Neural progenitor cell (in vitro differentiated cells): ENCODE results near the gene CTIF. TPM values are rescaled to one million over a fixed set of nuclear protein-coding genes. Genes with fewer than 3 reads are reported as not detected.

Experiments used
- DNase-seq: peaks from one replicate; pipeline ENCODE4 v3.0.0-alpha.2; 2016; ENCODE audit warnings: low spot score
- H2AFZ ChIP-seq: fragments of 200-600 bp; sonication (generic); replicated peaks from 2 replicates; pipeline ENCODE4 v1.6.1; 2016; ENCODE audit warnings: antibody characterized with exemption
- H3F3A ChIP-seq: fragments of 200-600 bp; sonication (generic); 2 replicates; pipeline ENCODE4 v1.6.1; 2016; ENCODE audit warnings: antibody characterized with exemption, low read depth
- H3K27ac ChIP-seq: fragments of 200-600 bp; sonication (generic); 2 replicates; pipeline ENCODE4 v1.5.1; 2016; ENCODE audit warnings: mild to moderate bottlenecking
- H3K27me3 ChIP-seq: fragments of 200-600 bp; sonication (generic); 2 replicates; pipeline ENCODE4 v1.6.1; 2016; ENCODE audit warnings: mild to moderate bottlenecking, moderate library complexity
- H3K36me3 ChIP-seq: fragments of 200-600 bp; sonication (generic); 2 replicates; pipeline ENCODE4 v1.5.1; 2016
- H3K4me1 ChIP-seq: fragments of 200-600 bp; sonication (generic); 2 replicates; pipeline ENCODE4 v1.6.1; 2016; ENCODE audit warnings: mixed run types
- H3K4me2 ChIP-seq: fragments of 200-600 bp; sonication (generic); 2 replicates; pipeline ENCODE4 v1.6.1; 2016
- H3K4me3 ChIP-seq: fragments of 200-600 bp; sonication (generic); 2 replicates; pipeline ENCODE4 v1.5.1; 2016
- H3K79me2 ChIP-seq: fragments of 200-600 bp; sonication (generic); 2 replicates; pipeline ENCODE4 v1.6.1; 2016; ENCODE audit warnings: low read depth
- H3K9ac ChIP-seq: fragments of 200-600 bp; sonication (generic); 2 replicates; pipeline ENCODE4 v1.6.1; 2016
- H3K9me3 ChIP-seq: fragments of 200-600 bp; sonication (generic); 2 replicates; pipeline ENCODE4 v1.5.1; 2016; ENCODE audit warnings: low read depth
- H4K20me1 ChIP-seq: fragments of 200-600 bp; sonication (generic); 2 replicates; pipeline ENCODE4 v1.6.1; 2016; ENCODE audit warnings: low read depth
- H3K27ac Mint-ChIP-seq: 3 replicates; pipeline ENCODE4 v1.8.0; 2021; ENCODE audit warnings: mixed read lengths
- H3K27me3 Mint-ChIP-seq: 2 replicates; pipeline ENCODE4 v1.8.0; 2022; ENCODE audit warnings: low read depth, mild to moderate bottlenecking, inconsistent platforms, moderate library complexity, mixed read lengths; ENCODE audit not compliant: insufficient read depth
- H3K36me3 Mint-ChIP-seq: 3 replicates; pipeline ENCODE4 v1.8.0; 2021; ENCODE audit warnings: mixed read lengths
- H3K4me1 Mint-ChIP-seq: 3 replicates; pipeline ENCODE4 v1.8.0; 2021; ENCODE audit warnings: mixed read lengths
- H3K4me3 Mint-ChIP-seq: 3 replicates; pipeline ENCODE4 v1.8.0; 2021; ENCODE audit warnings: mild to moderate bottlenecking, moderate library complexity, mixed read lengths
- H3K9me3 Mint-ChIP-seq: 3 replicates; pipeline ENCODE4 v1.8.0; 2020; ENCODE audit warnings: mixed read lengths
- CTCF ChIP-seq: fragments of 200-600 bp; sonication (generic); IDR thresholded peaks from 2 replicates; pipeline ENCODE4 v1.5.1; 2017; ENCODE audit warnings: antibody characterized with exemption, mild to moderate bottlenecking
- EZH2 ChIP-seq: fragments of 200-600 bp; sonication (generic); IDR thresholded peaks from 2 replicates; pipeline ENCODE4 v1.6.1; 2017; ENCODE audit warnings: antibody characterized with exemption, mild to moderate bottlenecking, moderate library complexity
- EZH2phosphoT487 ChIP-seq: fragments of 200-600 bp; sonication (generic); IDR thresholded peaks from 2 replicates; pipeline ENCODE4 v1.6.1; 2017; ENCODE audit warnings: antibody characterized with exemption
- total RNA-seq: library from RNA; depleted of rRNA; stranded (reverse); fragments of >200 nt; gene quantifications from 2 replicates; pipeline ENCODE4 v1.2.3, GENCODE V29; 2015; ENCODE audit warnings: low replicate concordance

The CTIF gene
- total RNA-seq, 1 donor from 2014 or later = 17.6 TPM

GRCh38 chr18:48676346-48676745 lies 137.5 kb downstream of the CTIF start:
- Histone ChIP-seq H3K4me2 (no peak overlapping the region), H3K9me3 (peaks cover 4% of the 10 kb centered on the region), H3K79me2 (no peaks in the 10 kb centered on the region), H4K20me1 (no peaks in the 10 kb centered on the region), H3K27ac (no peak overlapping the region), H3K9ac (no peak overlapping the region), H3K4me1 (peaks cover 18% of the 10 kb centered on the region), H2AFZ (no peak overlapping the region), H3K4me3 (no peak overlapping the region), H3K36me3 (no peaks in the 10 kb centered on the region), H3F3A (peaks cover 13% of the 10 kb centered on the region), H3K27me3 (no peaks in the 10 kb centered on the region)
- DNase-seq = no peak
- peaks cover 4% of the 10 kb centered on the region for H3K36me3 Mint-ChIP-seq
- TF ChIP-seq EZH2 (no peak), EZH2phosphoT487 (no peak), CTCF (no peak)
- H3K27ac Mint-ChIP-seq = no peak overlapping the region
- H3K4me1 Mint-ChIP-seq = peaks cover 28% of the 10 kb centered on the region
- H3K4me3 Mint-ChIP-seq = no peak overlapping the region
- H3K9me3 Mint-ChIP-seq = peaks cover 4% of the 10 kb centered on the region
- H3K27me3 Mint-ChIP-seq = peaks cover 4% of the 10 kb centered on the region

- no peak overlapping the region for H3K4me3 Mint-ChIP-seq
- TF ChIP-seq EZH2phosphoT487 (no peak), EZH2 (no peak), CTCF (peak; percentile 94)
- H3K9me3 Mint-ChIP-seq = no peaks in the 10 kb centered on the region
- no peaks in the 10 kb centered on the region for H3K27me3 ChIP-seq
- no peak overlapping the region for H3K9ac ChIP-seq
- H3K4me1 ChIP-seq = peaks cover 20% of the 10 kb centered on the region
- no peaks in the 10 kb centered on the region for H3K9me3 ChIP-seq
- H3K4me2 ChIP-seq = no peak overlapping the region
- DNase-seq = peak; percentile 92
- no peaks in the 10 kb centered on the region for H3K79me2 ChIP-seq
- no peaks in the 10 kb centered on the region for H3K36me3 ChIP-seq
- H3K4me3 ChIP-seq = no peak overlapping the region
- no peak overlapping the region for H3K27ac ChIP-seq
- H3K4me1 Mint-ChIP-seq = peaks cover 31% of the 10 kb centered on the region
- H3K36me3 Mint-ChIP-seq = no peaks in the 10 kb centered on the region
- no peak overlapping the region for H2AFZ ChIP-seq
- H3F3A ChIP-seq = peaks cover 14% of the 10 kb centered on the region
- peaks cover 8% of the 10 kb centered on the region for H3K27me3 Mint-ChIP-seq
- no peaks in the 10 kb centered on the region for H4K20me1 ChIP-seq
- H3K27ac Mint-ChIP-seq = no peak overlapping the region
These were observed 138.0 kb downstream of the CTIF start for GRCh38 chr18:48676756-48677368.

GRCh38 chr18:48678237-48679115 lies 139.6 kb downstream of the CTIF start:
- no peak overlapping the region for H3K27ac ChIP-seq

More at GRCh38 chr18:48678237-48679115, 139.6 kb downstream of the CTIF start:
- Histone ChIP-seq H3K9me3 (no peaks in the 10 kb centered on the region), H3K79me2 (no peaks in the 10 kb centered on the region), H2AFZ (no peak overlapping the region), H3K4me3 (no peak overlapping the region), H3K4me1 (peaks cover 20% of the 10 kb centered on the region), H3K36me3 (no peaks in the 10 kb centered on the region), H3F3A (peaks cover 14% of the 10 kb centered on the region), H3K4me2 (no peak overlapping the region), H4K20me1 (no peaks in the 10 kb centered on the region), H3K27me3 (no peaks in the 10 kb centered on the region), H3K9ac (no peak overlapping the region)
- Mint-ChIP-seq H3K4me3 (no peak overlapping the region), H3K27me3 (peaks cover 11% of the 10 kb centered on the region), H3K27ac (no peak overlapping the region), H3K4me1 (peaks cover 37% of the 10 kb centered on the region), H3K9me3 (no peaks in the 10 kb centered on the region), H3K36me3 (peaks cover 2% of the 10 kb centered on the region)
- no peak for TF ChIP-seq EZH2
- TF ChIP-seq EZH2phosphoT487 = no peak
- TF ChIP-seq CTCF = no peak
- DNase-seq = no peak
